Measurements from ENCODE around the gene SEMA4B. TPM values are rescaled to one million over a fixed set of nuclear protein-coding genes. Genes with fewer than 3 reads are reported as not detected.

The SEMA4B gene
- total RNA-seq, 1 donor from 2014 or later, result 48.7 TPM

GRCh38 chr15:90233387-90234095 is 32.4 kb downstream of the SEMA4B start, which contains the start of gene CIB1:
Gene CIB1 (minus strand): TSS chr15:90233941. CDS start chr15:90233885, 56 bp downstream.
- DNase-seq (peak; percentile 99), ATAC-seq (peak; percentile 95)
- Histone ChIP-seq H3K27ac (peak within 1 kb of the TSS; percentile 97), H3K4me3 (peak within 1 kb of the TSS; percentile 95), H3K9me3 (no peaks in the 10 kb centered on the region), H3K4me1 (peaks cover 31% of the 10 kb centered on the region), H3K27me3 (no peaks in the 10 kb centered on the region), H3K36me3 (peaks cover 52% of the 10 kb centered on the region)
- intact Hi-C loops (cut with DNase I), result no loop called here
- no peak for TF ChIP-seq CTCF (IDR thresholded peaks at IDR 0.05)

GRCh38 chr15:90234096-90234988 is 33.2 kb downstream of the SEMA4B start, which contains the start of gene GDPGP1:
Gene GDPGP1 (plus strand): TSS chr15:90234209. CDS start chr15:90240909, 6,700 bp downstream.
- DNase-seq (no peak), ATAC-seq (no peak)
- peaks cover 52% of the 10 kb centered on the region for H3K36me3 ChIP-seq
- no peaks in the 10 kb centered on the region for H3K9me3 ChIP-seq
- intact Hi-C loops (cut with DNase I), result no loop called here
- H3K27me3 ChIP-seq, result no peaks in the 10 kb centered on the region
- H3K4me1 ChIP-seq, result peaks cover 31% of the 10 kb centered on the region
- no peak for TF ChIP-seq CTCF (IDR thresholded peaks at IDR 0.05)
- H3K4me3 ChIP-seq, result peak within 1 kb of the TSS; percentile 95
- H3K27ac ChIP-seq, result peak within 1 kb of the TSS; percentile 97

GRCh38 chr15:90239371-90239770 is 38.2 kb downstream of the SEMA4B start:
- ATAC-seq (no peak), DNase-seq (no peak)
- H3K9me3 ChIP-seq, result no peaks in the 10 kb centered on the region
- H3K4me1 ChIP-seq, result peaks cover 7% of the 10 kb centered on the region
- no peak overlapping the region for H3K27ac ChIP-seq
- peaks cover 49% of the 10 kb centered on the region for H3K36me3 ChIP-seq
- TF ChIP-seq CTCF (IDR thresholded peaks at IDR 0.05), result no peak
- intact Hi-C loops (cut with DNase I), result no loop called here
- H3K27me3 ChIP-seq, result no peaks in the 10 kb centered on the region
- H3K4me3 ChIP-seq, result no peak overlapping the region

GRCh38 chr15:90240856-90241255 is 39.7 kb downstream of the SEMA4B start:
- ATAC-seq, result no peak
- no peak for TF ChIP-seq CTCF (IDR thresholded peaks at IDR 0.05)

GRCh38 chr15:90241343-90242192 is 40.4 kb downstream of the SEMA4B start:
- DNase-seq (no peak), ATAC-seq (no peak)
- intact Hi-C loops (cut with DNase I), result no loop called here
- Histone ChIP-seq H3K36me3 (peaks cover 41% of the 10 kb centered on the region), H3K27me3 (no peaks in the 10 kb centered on the region), H3K9me3 (no peaks in the 10 kb centered on the region), H3K27ac (no peak overlapping the region), H3K4me1 (no peaks in the 10 kb centered on the region), H3K4me3 (no peak overlapping the region)
- TF ChIP-seq CTCF (IDR thresholded peaks at IDR 0.05), result no peak

More at GRCh38 chr15:90240856-90241255, 39.7 kb downstream of the SEMA4B start:
- intact Hi-C loops (cut with DNase I), result no loop called here
- H3K27me3 ChIP-seq, result no peaks in the 10 kb centered on the region
- no peaks in the 10 kb centered on the region for H3K9me3 ChIP-seq
- no peak for DNase-seq
- no peak overlapping the region for H3K4me3 ChIP-seq
- no peaks in the 10 kb centered on the region for H3K4me1 ChIP-seq
- H3K36me3 ChIP-seq, result peaks cover 48% of the 10 kb centered on the region
- no peak overlapping the region for H3K27ac ChIP-seq
